WTC11 (cell line): Measurements from ENCODE around the gene FLT4.

ENCODE experiments used
- CREB1 ChIP-seq: sonication (generic); formaldehyde crosslinking; IDR thresholded peaks from 2 replicates; pipeline ENCODE4 v1.8.0; 2023; ENCODE audit warnings: mild to moderate bottlenecking, missing genetic modification reagents
- ELF4 ChIP-seq: sonication (generic); formaldehyde crosslinking; IDR thresholded peaks from 2 replicates; pipeline ENCODE4 v1.8.1; 2022; ENCODE audit warnings: low read depth, mild to moderate bottlenecking, moderate library complexity, missing genetic modification reagents
- FOXP1 ChIP-seq: sonication (generic); formaldehyde crosslinking; IDR thresholded peaks from 2 replicates; pipeline ENCODE4 v1.8.0; 2022; ENCODE audit warnings: missing genetic modification reagents, mild to moderate bottlenecking, moderate library complexity, borderline replicate concordance
- JUN ChIP-seq: sonication (generic); formaldehyde crosslinking; IDR thresholded peaks from 2 replicates; pipeline ENCODE4 v1.8.0; 2023; ENCODE audit warnings: mild to moderate bottlenecking, missing genetic modification reagents
- SP1 ChIP-seq: sonication (generic); formaldehyde crosslinking; conservative IDR thresholded peaks from 2 replicates; pipeline ENCODE4 v1.8.1; 2022; ENCODE audit warnings: missing genetic modification reagents
- TF ChIP-seq, protein P1 (sequence below): sonication (generic); formaldehyde crosslinking; IDR thresholded peaks from 2 replicates; pipeline ENCODE4 v1.8.1; 2023; ENCODE audit warnings: mild to moderate bottlenecking, missing genetic modification reagents, moderate library complexity
- TF ChIP-seq, protein P2 (sequence below): fragments of 200-600 bp; IDR thresholded peaks from 2 replicates; pipeline ENCODE4 v1.8.0; 2022; ENCODE audit warnings: antibody characterized with exemption
- TF ChIP-seq, protein P3 (sequence below): sonication (generic); formaldehyde crosslinking; IDR thresholded peaks from 2 replicates; pipeline ENCODE4 v1.8.0; 2022; ENCODE audit warnings: mild to moderate bottlenecking, missing genetic modification reagents

DNA sequence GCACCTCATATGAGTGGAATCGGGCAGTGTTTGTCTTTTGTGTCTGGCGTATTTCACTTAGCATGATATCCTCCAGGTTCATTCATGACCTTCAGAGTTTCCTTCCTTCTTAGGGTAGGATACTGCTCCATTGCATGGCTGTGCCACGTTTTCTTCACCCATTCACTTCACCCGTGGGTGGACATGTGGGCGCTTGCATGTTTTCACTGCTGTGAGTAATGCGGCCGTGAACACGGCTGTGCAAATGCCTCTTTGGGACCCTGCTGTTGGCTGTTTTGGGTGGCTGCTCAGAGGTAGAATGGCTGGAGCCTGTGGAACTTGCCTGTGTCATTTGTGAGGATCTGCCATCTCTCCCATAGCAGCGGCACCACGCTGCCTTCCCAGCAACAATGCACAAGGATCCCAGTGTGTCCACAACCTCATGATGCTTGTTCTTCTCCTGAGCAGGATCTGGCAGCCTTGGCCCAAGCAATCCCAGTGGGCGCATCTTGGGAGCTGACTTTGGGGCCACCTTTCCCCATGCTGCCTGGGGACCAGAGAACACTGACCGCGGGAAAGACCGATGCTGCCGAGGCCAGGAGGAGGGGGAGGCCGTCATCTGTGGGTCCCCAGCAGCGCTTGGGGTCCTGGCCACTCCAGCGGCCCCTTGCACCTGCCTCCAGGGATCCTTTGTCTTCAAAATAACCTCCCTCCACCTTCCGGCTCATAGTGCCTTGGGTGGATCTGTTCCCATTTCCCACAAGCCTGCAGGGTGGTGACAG is 55.8 kb downstream of the FLT4 start:
- TF ChIP-seq, protein P1, sequence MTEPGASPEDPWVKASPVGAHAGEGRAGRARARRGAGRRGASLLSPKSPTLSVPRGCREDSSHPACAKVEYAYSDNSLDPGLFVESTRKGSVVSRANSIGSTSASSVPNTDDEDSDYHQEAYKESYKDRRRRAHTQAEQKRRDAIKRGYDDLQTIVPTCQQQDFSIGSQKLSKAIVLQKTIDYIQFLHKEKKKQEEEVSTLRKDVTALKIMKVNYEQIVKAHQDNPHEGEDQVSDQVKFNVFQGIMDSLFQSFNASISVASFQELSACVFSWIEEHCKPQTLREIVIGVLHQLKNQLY (CRISPR knock-in tag): no peak
- TF ChIP-seq, protein P2, sequence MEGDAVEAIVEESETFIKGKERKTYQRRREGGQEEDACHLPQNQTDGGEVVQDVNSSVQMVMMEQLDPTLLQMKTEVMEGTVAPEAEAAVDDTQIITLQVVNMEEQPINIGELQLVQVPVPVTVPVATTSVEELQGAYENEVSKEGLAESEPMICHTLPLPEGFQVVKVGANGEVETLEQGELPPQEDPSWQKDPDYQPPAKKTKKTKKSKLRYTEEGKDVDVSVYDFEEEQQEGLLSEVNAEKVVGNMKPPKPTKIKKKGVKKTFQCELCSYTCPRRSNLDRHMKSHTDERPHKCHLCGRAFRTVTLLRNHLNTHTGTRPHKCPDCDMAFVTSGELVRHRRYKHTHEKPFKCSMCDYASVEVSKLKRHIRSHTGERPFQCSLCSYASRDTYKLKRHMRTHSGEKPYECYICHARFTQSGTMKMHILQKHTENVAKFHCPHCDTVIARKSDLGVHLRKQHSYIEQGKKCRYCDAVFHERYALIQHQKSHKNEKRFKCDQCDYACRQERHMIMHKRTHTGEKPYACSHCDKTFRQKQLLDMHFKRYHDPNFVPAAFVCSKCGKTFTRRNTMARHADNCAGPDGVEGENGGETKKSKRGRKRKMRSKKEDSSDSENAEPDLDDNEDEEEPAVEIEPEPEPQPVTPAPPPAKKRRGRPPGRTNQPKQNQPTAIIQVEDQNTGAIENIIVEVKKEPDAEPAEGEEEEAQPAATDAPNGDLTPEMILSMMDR: no peak
- TF ChIP-seq, protein P3, sequence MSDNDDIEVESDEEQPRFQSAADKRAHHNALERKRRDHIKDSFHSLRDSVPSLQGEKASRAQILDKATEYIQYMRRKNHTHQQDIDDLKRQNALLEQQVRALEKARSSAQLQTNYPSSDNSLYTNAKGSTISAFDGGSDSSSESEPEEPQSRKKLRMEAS: no peak
- TF ChIP-seq JUN (CRISPR knock-in tag): no peak
- TF ChIP-seq ELF4 (CRISPR knock-in tag): no peak
- no peak for TF ChIP-seq CREB1 (CRISPR knock-in tag)
- no peak for TF ChIP-seq SP1 (CRISPR knock-in tag)
- no peak for TF ChIP-seq FOXP1 (CRISPR knock-in tag)
